ENCODE data around the gene LGR5. TPM values are rescaled to one million over a fixed set of nuclear protein-coding genes. Genes with fewer than 3 reads are reported as not detected.

LGR5 gene
- total RNA-seq, 1 donor from 2014 or later = 0.54 TPM

- H3K27me3 Mint-ChIP-seq (ENCODE audit: low read depth) = no peaks in the 10 kb centered on the region
- DNase-seq (ENCODE audit: low spot score in 2 of 2, unreplicated experiment in 2 of 2) = no peak
- no peak overlapping the region for H3K27ac Mint-ChIP-seq
- no peaks in the 10 kb centered on the region for H3K9me3 Mint-ChIP-seq
- TF ChIP-seq, protein P1, sequence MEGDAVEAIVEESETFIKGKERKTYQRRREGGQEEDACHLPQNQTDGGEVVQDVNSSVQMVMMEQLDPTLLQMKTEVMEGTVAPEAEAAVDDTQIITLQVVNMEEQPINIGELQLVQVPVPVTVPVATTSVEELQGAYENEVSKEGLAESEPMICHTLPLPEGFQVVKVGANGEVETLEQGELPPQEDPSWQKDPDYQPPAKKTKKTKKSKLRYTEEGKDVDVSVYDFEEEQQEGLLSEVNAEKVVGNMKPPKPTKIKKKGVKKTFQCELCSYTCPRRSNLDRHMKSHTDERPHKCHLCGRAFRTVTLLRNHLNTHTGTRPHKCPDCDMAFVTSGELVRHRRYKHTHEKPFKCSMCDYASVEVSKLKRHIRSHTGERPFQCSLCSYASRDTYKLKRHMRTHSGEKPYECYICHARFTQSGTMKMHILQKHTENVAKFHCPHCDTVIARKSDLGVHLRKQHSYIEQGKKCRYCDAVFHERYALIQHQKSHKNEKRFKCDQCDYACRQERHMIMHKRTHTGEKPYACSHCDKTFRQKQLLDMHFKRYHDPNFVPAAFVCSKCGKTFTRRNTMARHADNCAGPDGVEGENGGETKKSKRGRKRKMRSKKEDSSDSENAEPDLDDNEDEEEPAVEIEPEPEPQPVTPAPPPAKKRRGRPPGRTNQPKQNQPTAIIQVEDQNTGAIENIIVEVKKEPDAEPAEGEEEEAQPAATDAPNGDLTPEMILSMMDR (IDR thresholded peaks at IDR 0.05; ENCODE audit: unreplicated experiment) = no peak
- peaks cover 22% of the 10 kb centered on the region for H3K4me1 Mint-ChIP-seq
- no peak overlapping the region for H3K4me3 Mint-ChIP-seq
- peaks cover 43% of the 10 kb centered on the region for H3K36me3 Mint-ChIP-seq
Measured at GRCh38 chr12:71625476-71625875, 185.9 kb downstream of the LGR5 start.

GRCh38 chr12:71626098-71626497 is 186.5 kb downstream of the LGR5 start:
- Mint-ChIP-seq H3K27ac (peak overlapping the region; percentile 67), H3K36me3 (peaks cover 40% of the 10 kb centered on the region), H3K27me3 (ENCODE audit: low read depth) (no peaks in the 10 kb centered on the region), H3K9me3 (no peaks in the 10 kb centered on the region), H3K4me1 (peaks cover 22% of the 10 kb centered on the region), H3K4me3 (no peak overlapping the region)
- no peak for DNase-seq (ENCODE audit: low spot score in 2 of 2, unreplicated experiment in 2 of 2)
- TF ChIP-seq, protein P1 (IDR thresholded peaks at IDR 0.05; ENCODE audit: unreplicated experiment) = no peak

DNA sequence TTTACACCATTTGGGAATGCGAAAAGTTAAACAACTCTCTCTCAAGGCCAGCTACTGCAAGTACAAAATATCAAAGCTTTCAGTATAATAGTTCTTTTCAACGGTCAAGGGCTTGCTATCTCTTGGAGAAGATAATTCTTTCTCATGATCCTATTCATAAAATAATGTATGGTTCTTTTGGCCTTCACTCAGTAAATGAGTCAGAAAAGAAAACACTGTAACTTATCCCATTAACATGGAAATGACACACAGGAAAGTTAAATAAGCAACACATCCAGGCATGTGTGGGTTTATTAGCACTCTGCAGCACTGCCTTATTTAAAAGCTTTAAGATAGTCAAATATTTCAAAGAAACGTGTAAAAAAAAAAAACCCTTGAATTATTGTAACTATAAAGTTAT is 187.2 kb downstream of the LGR5 start:
- H3K27me3 Mint-ChIP-seq (ENCODE audit: low read depth) = no peaks in the 10 kb centered on the region
- no peak for DNase-seq (ENCODE audit: low spot score in 2 of 2, unreplicated experiment in 2 of 2)
- H3K36me3 Mint-ChIP-seq = peaks cover 36% of the 10 kb centered on the region
- H3K4me3 Mint-ChIP-seq = no peak overlapping the region
- H3K9me3 Mint-ChIP-seq = no peaks in the 10 kb centered on the region
- H3K4me1 Mint-ChIP-seq = peaks cover 22% of the 10 kb centered on the region
- H3K27ac Mint-ChIP-seq = peak overlapping the region; percentile 67
- TF ChIP-seq, protein P1 (IDR thresholded peaks at IDR 0.05; ENCODE audit: unreplicated experiment) = no peak

DNA sequence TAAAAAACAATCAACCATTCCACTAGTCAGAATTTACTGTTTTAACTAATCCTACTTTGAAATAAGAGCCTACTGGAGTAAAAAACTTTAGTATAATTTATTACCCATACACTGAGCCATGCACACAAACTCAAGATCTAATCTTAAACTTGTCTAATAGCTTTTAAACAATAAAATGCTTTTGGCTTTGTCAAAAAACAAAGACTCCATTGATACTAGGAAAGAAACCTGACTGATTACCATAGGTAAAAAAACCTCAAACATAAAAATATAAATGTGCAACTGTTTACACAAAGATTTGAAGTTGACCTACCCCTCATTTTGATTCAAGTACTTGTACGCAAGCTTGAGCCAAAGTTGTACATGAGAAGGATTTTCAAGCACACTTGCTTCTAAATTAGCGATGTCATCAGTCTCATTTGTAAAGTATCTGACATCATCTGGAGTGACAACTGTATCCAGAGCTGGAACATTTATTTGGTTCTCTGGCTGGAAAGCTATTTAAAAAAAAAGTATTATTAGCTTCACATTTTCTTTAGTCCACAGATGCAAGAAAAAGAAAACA is 187.9 kb downstream of the LGR5 start:
- peaks cover 35% of the 10 kb centered on the region for H3K36me3 Mint-ChIP-seq
- TF ChIP-seq, protein P1 (IDR thresholded peaks at IDR 0.05; ENCODE audit: unreplicated experiment) = no peak

More for the DNA sequence above, 187.9 kb downstream of the LGR5 start:
- H3K27me3 Mint-ChIP-seq (ENCODE audit: low read depth) = no peaks in the 10 kb centered on the region
- peaks cover 22% of the 10 kb centered on the region for H3K4me1 Mint-ChIP-seq
- H3K9me3 Mint-ChIP-seq = no peaks in the 10 kb centered on the region
- no peak for DNase-seq (ENCODE audit: low spot score in 2 of 2, unreplicated experiment in 2 of 2)
- H3K4me3 Mint-ChIP-seq = no peak overlapping the region
- peak overlapping the region; percentile 50 for H3K27ac Mint-ChIP-seq

Other genes with a start within 250 kb of the LGR5 start
- 53.5 to 55.5 TPM (median 55.3 TPM) in 3 replicates for gene ZFC3H1, start 224.1 kb downstream of the LGR5 start, total RNA-seq
- gene THAP2, start 224.5 kb downstream of the LGR5 start, total RNA-seq = 7.8 to 8.9 TPM (median 8.9 TPM) in 3 replicates
- 14.0 to 20.2 TPM (median 17.3 TPM) in 3 replicates for gene TMEM19, start 246.3 kb downstream of the LGR5 start, total RNA-seq